22Rv1 (cell line): ENCODE data around the gene GRPEL2.
A peak's percentile ranks its signal among the peaks of the same experiment; 100 is the strongest.

Experiments used
- H3K27ac ChIP-seq: fragments of 450-650 bp; 2 replicates; pipeline ENCODE4 v1.5.1; 2017
- CTCF ChIP-seq: fragments of 450-650 bp; IDR thresholded peaks from 2 replicates; pipeline ENCODE4 v1.5.1; 2017; ENCODE audit warnings: mild to moderate bottlenecking
- ZFX ChIP-seq: fragments of 450-650 bp; IDR thresholded peaks from 2 replicates; pipeline ENCODE4 v1.6.1; 2017; ENCODE audit warnings: antibody characterized with exemption, borderline replicate concordance

GRPEL2 gene

GRCh38 chr5:149344151-149344550, 1.1 kb upstream of the GRPEL2 start:
- peak overlapping the region; percentile 87 for H3K27ac ChIP-seq
- TF ChIP-seq ZFX: no peak
- TF ChIP-seq CTCF: no peak

GRCh38 chr5:149345892-149346222, 558 bp downstream of the GRPEL2 start:
- TF ChIP-seq ZFX (no peak), CTCF (no peak)
- H3K27ac ChIP-seq: peak overlapping the region; percentile 87

- no peak overlapping the region for H3K27ac ChIP-seq
- TF ChIP-seq ZFX (no peak), CTCF (no peak)
These were observed 3.2 kb downstream of the GRPEL2 start for GRCh38 chr5:149348518-149348917.

GRCh38 chr5:149349382-149349781, 4.1 kb downstream of the GRPEL2 start:
- TF ChIP-seq CTCF (no peak), ZFX (no peak)
- H3K27ac ChIP-seq: no peak overlapping the region

- TF ChIP-seq CTCF (no peak), ZFX (no peak)
- no peak overlapping the region for H3K27ac ChIP-seq
These were observed 6.9 kb downstream of the GRPEL2 start for GRCh38 chr5:149352169-149352568.

GRCh38 chr5:149353911-149354310, 8.6 kb downstream of the GRPEL2 start:
- H3K27ac ChIP-seq: no peak overlapping the region; the same call in 1 of the 2 replicates
- TF ChIP-seq ZFX: no peak
- TF ChIP-seq CTCF: no peak

- no peak for TF ChIP-seq CTCF
- no peak for TF ChIP-seq ZFX
- H3K27ac ChIP-seq: peak overlapping the region; percentile 20; the same call in 1 of the 2 replicates
These were observed 10.4 kb downstream of the GRPEL2 start for GRCh38 chr5:149355688-149356087.
